Prostate gland (tissue), 2 donors: ENCODE results near the gene IL17F.

ENCODE experiments used
- POLR2A ChIP-seq: fragments of 450-650 bp; IDR thresholded peaks from one replicate; pipeline ENCODE4 v1.6.1; 2016; ENCODE audit warnings: antibody characterized with exemption, mild to moderate bottlenecking
- POLR2AphosphoS5 ChIP-seq: sonication (generic); formaldehyde crosslinking; IDR thresholded peaks from one replicate; pipeline ENCODE4 v1.6.1; 2017; ENCODE audit warnings: antibody characterized with exemption
- TF ChIP-seq, protein P1 (sequence below), 4 experiments: fragments of 200-600 bp in 2 of 4; fragments of 450-650 bp in 2 of 4; sonication (generic) in 2 of 4; IDR thresholded peaks; 1 replicate in 3 of 4; 2 replicates in 1 of 4; pipeline ENCODE4 v1.5.1; 2016 to 2019; ENCODE audit warnings: antibody characterized with exemption in 4 of 4, mild to moderate bottlenecking in 2 of 4, moderate library complexity in 2 of 4

DNA sequence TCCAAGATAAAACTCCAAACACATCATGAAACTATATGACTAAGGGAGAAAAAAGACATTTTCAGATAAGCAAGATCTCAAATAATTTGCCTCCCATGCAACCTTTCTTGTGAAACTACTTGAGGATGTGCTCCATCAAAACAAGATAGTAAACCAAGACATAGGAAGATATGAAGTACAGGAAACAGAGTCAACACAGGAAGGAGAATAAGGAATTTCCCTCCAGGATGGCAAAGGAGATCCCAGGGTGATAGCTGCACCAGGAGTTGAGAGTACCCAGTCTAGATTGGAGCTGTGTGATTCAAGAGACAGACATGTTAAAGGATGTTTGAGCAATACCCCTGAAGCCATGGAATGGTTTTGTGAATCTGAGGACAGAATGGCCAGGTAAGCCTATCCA is 42.8 kb downstream of the IL17F start:
- TF ChIP-seq, protein P1, sequence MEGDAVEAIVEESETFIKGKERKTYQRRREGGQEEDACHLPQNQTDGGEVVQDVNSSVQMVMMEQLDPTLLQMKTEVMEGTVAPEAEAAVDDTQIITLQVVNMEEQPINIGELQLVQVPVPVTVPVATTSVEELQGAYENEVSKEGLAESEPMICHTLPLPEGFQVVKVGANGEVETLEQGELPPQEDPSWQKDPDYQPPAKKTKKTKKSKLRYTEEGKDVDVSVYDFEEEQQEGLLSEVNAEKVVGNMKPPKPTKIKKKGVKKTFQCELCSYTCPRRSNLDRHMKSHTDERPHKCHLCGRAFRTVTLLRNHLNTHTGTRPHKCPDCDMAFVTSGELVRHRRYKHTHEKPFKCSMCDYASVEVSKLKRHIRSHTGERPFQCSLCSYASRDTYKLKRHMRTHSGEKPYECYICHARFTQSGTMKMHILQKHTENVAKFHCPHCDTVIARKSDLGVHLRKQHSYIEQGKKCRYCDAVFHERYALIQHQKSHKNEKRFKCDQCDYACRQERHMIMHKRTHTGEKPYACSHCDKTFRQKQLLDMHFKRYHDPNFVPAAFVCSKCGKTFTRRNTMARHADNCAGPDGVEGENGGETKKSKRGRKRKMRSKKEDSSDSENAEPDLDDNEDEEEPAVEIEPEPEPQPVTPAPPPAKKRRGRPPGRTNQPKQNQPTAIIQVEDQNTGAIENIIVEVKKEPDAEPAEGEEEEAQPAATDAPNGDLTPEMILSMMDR (IDR thresholded peaks at IDR 0.05) = no peak
- no peak for TF ChIP-seq POLR2AphosphoS5
- no peak for TF ChIP-seq POLR2A
